Heart left ventricle (tissue), 16 donors: ENCODE measurements around the gene CAMK2D. TPM values are rescaled to one million over a fixed set of nuclear protein-coding genes. Genes with fewer than 3 reads are reported as not detected.

Experiments
- ATAC-seq, 4 donors: fragments of 200-7000 bp; cut with Tn5 transposase; one replicate each; pipeline ENCODE4 v1.9.1; 2020 to 2022; ENCODE audit warnings: moderate library complexity in 4 of 4, mild to moderate bottlenecking in 3 of 4, moderate number of reproducible peaks in 1 of 4
- DNase-seq, 5 donors: peaks; one replicate each; pipeline ENCODE4 v3.0.0-alpha.2; 2020
- H3K27ac ChIP-seq, 12 donors: fragments of 200-600 bp; sonication (generic) in 4 of 12; one replicate each; pipeline versions ENCODE4 v1.5.0 to v1.8.0; 2016 to 2022; ENCODE audit warnings: mild to moderate bottlenecking in 2 of 12
- H3K27me3 ChIP-seq, 9 donors: fragments of 200-600 bp; sonication (generic) in 2 of 9; one replicate each; pipeline versions ENCODE4 v1.5.1 to v1.8.0; 2016 to 2022; ENCODE audit warnings: mild to moderate bottlenecking in 3 of 9
- H3K36me3 ChIP-seq, 9 donors: fragments of 200-600 bp; sonication (generic) in 2 of 9; one replicate each; pipeline versions ENCODE4 v1.5.0 to v1.8.0; 2018 to 2022; ENCODE audit warnings: mild to moderate bottlenecking in 2 of 9
- H3K4me1 ChIP-seq, 12 donors: fragments of 200-600 bp; sonication (generic) in 4 of 12; one replicate each; pipeline versions ENCODE4 v1.5.0 to v1.8.0; 2016 to 2022; ENCODE audit warnings: mild to moderate bottlenecking in 3 of 12
- H3K4me3 ChIP-seq, 12 donors: fragments of 200-600 bp; sonication (generic) in 4 of 12; one replicate each; pipeline versions ENCODE4 v1.5.0 to v1.8.0; 2017 to 2022; ENCODE audit warnings: mild to moderate bottlenecking in 9 of 12, moderate library complexity in 4 of 12
- H3K9me3 ChIP-seq, 12 donors: fragments of 200-600 bp; sonication (generic) in 4 of 12; one replicate each; pipeline versions ENCODE4 v1.5.0 to v1.8.0; 2016 to 2022; ENCODE audit warnings: mild to moderate bottlenecking in 1 of 12
- CTCF ChIP-seq, 12 donors: fragments of 200-600 bp; sonication (generic) in 4 of 12; IDR thresholded peaks; one replicate each; pipeline versions ENCODE4 v1.5.0 to v1.8.0; 2018 to 2022; ENCODE audit warnings: antibody characterized with exemption in 12 of 12, mild to moderate bottlenecking in 5 of 12
- POLR2A ChIP-seq, 2 donors: fragments of 450-650 bp; IDR thresholded peaks; one replicate each; pipeline ENCODE4 v1.6.1; 2017; ENCODE audit warnings: antibody characterized with exemption in 2 of 2, mild to moderate bottlenecking in 2 of 2, moderate library complexity in 2 of 2
- WGBS, 4 donors: extraction: QIAGEN DNeasy Blood & Tissue Kit in 2 of 4; methylation state at CpG; one replicate each; pipeline versions ENCODE4 v1.1.5 to v1.1.7; 2013 to 2018; 5-methylcytosine and 5-hydroxymethylcytosine counted together
- intact Hi-C, 10 donors: fragments of 100-400 bp; cut with DNase I; formaldehyde crosslinking; loops; one replicate each; pipeline versions ENCODE4 v1.11.1 to v1.14.2; 2022
- polyA plus RNA-seq, 2 donors: library from polyadenylated mRNA; stranded (reverse); fragments of 200-250 nt; gene quantifications; one replicate each; pipeline ENCODE4 v1.2.3, GENCODE V29; 2013
- total RNA-seq, 9 donors: library from RNA; depleted of rRNA in 2 of 9; stranded (reverse); fragments of >200 nt in 2 of 9; fragmentation: NEBNext Ultra II Directional in 3 of 9; extraction: Animal tissue kit (Norgen Biotek cat#: 25700) in 3 of 9; gene quantifications; one replicate each; pipeline versions ENCODE4 v1.1.0 to v1.2.4, GENCODE V29; 2016 to 2023
- donor health status: ischemic (EF 13 %, LVEDD 7.1; RV severe dilation, severe dysfunction).
- donor health status: healthy with polysubstance abuse.
- donor health status: DM: no; HTN: yes; CAD: no.
- donor health status: DM: no; HTN: no; CAD: no.
- donor health status: ischemic (EF 25% LVEDD 6.9; RV normal size, moderate dysfunction).
- donor health status: ischemic (EF 25% LVEDD 5.7; RV mildly dilated, moderate dysfunction).
- donor health status: healthy.
- donor health status: DM: yes; HTN: yes; CAD: no.
- donor health status: ischemic (EF 35%, LVEDD 5.7; RV mildly dilated, moderate dysfunction).
- donor health status: nonischemic (EF 11% LVEDD 7.7; RV severe dilation, severe dysfunction).
- donor health status: DM: yes; HTN: yes; CAD: no.
- donor health status: PGD.
- donor health status: ischemic (EF 29% LVEDD 5.4; RV normal size, mild dysfunction).
- donor health status: nonischemic (EF 23%, LVEDD 6.1; RV moderate dilation, normal function).

Gene CAMK2D
- total and polyA plus RNA-seq, 11 donors: 40.9 to 294 (median 215) TPM

GRCh38 chr4:113653871-113654270, 107.7 kb downstream of the CAMK2D start:
- intact Hi-C loops: no loop called here
- no peak overlapping the region for H3K27ac ChIP-seq
- H3K27me3 ChIP-seq: no peaks in the 10 kb centered on the region
- 90 to 95% (median 92%) methylated on average over 3 of the region's 3 CpGs for WGBS, 4 donors
- ATAC-seq (no peak), DNase-seq (no peak)
- H3K4me1 ChIP-seq: peaks cover 0 to 38% (median 19%) of the 10 kb centered on the region in 12 donors
- H3K36me3 ChIP-seq: no peaks in the 10 kb centered on the region
- no peak overlapping the region for H3K4me3 ChIP-seq
- H3K9me3 ChIP-seq: no peaks in the 10 kb centered on the region
- TF ChIP-seq CTCF (IDR thresholded peaks at IDR 0.05): no peak
- TF ChIP-seq POLR2A (IDR thresholded peaks at IDR 0.05): no peak

GRCh38 chr4:113646442-113646822, 115.1 kb downstream of the CAMK2D start:
- peaks cover 3 to 56% (median 45%) of the 10 kb centered on the region in 12 donors for H3K4me1 ChIP-seq
- H3K27ac ChIP-seq: peak overlapping the region in 9 of 12 donors; percentile 24 to 59 (median 51)
- peak in 1 of 5 donors; percentile 37 for DNase-seq
- ATAC-seq: peak in 3 of 4 donors; percentile 46 to 61 (median 53)
- no peaks in the 10 kb centered on the region for H3K9me3 ChIP-seq
- no peaks in the 10 kb centered on the region for H3K27me3 ChIP-seq
- TF ChIP-seq CTCF (IDR thresholded peaks at IDR 0.05): no peak
- TF ChIP-seq POLR2A (IDR thresholded peaks at IDR 0.05): no peak
- WGBS, 4 donors: 54 to 58% (median 56%) methylated on average over 2 of the region's 2 CpGs
- no peak overlapping the region for H3K4me3 ChIP-seq
- intact Hi-C loops: loop anchor here in 1 of 10 donors (5.0 kb wide), 1 partner anchor 91 kb away; no protein-coding TSS in a partner anchor
- H3K36me3 ChIP-seq: no peaks in the 10 kb centered on the region

- ATAC-seq (peak in 3 of 4 donors; percentile 57 to 61 (median 59)), DNase-seq (no peak)
- Histone ChIP-seq H3K4me1 (peaks cover 3 to 60% (median 48%) of the 10 kb centered on the region in 12 donors), H3K36me3 (no peaks in the 10 kb centered on the region), H3K9me3 (no peaks in the 10 kb centered on the region), H3K4me3 (no peak overlapping the region), H3K27ac (peak overlapping the region in 11 of 12 donors; percentile 2 to 59 (median 51)), H3K27me3 (no peaks in the 10 kb centered on the region)
- intact Hi-C loops: loop anchor here in 1 of 10 donors (5.0 kb wide), 1 partner anchor 91 kb away; no protein-coding TSS in a partner anchor
- WGBS, 4 donors: 70 to 74% (median 70%) methylated on average over 5 of the region's 5 CpGs
- no peak for TF ChIP-seq POLR2A (IDR thresholded peaks at IDR 0.05)
Measured at GRCh38 chr4:113645771-113646441, 115.6 kb downstream of the CAMK2D start.

- Histone ChIP-seq H3K27me3 (no peaks in the 10 kb centered on the region), H3K4me1 (peaks cover 3 to 66% (median 54%) of the 10 kb centered on the region in 12 donors), H3K36me3 (no peaks in the 10 kb centered on the region), H3K4me3 (no peak overlapping the region), H3K27ac (peak overlapping the region in 10 of 12 donors; percentile 34 to 59 (median 51)), H3K9me3 (no peaks in the 10 kb centered on the region)
- intact Hi-C loops: loop anchor here in 1 of 10 donors (5.0 kb wide), 1 partner anchor 92 kb away; no protein-coding TSS in a partner anchor
- TF ChIP-seq POLR2A (IDR thresholded peaks at IDR 0.05): no peak
- TF ChIP-seq CTCF (IDR thresholded peaks at IDR 0.05): no peak
- WGBS, 4 donors: 96 to 100% (median 99%) methylated on average over 1 of the region's 1 CpG
- ATAC-seq (no peak), DNase-seq (no peak)
Measured at GRCh38 chr4:113645288-113645687, 116.2 kb downstream of the CAMK2D start.
